NB4 (cell line): Measurements from ENCODE around the gene SH3GL2.

Source experiments
- CTCF ChIP-seq: IDR thresholded peaks from one replicate; pipeline ENCODE4 v1.5.1; 2012; ENCODE audit warnings: low read depth, low read length
- MAX ChIP-seq: IDR thresholded peaks from 2 replicates; pipeline ENCODE4 v1.6.1; 2011; ENCODE audit warnings: low read depth, low read length
- POLR2A ChIP-seq: IDR thresholded peaks from 2 replicates; pipeline ENCODE4 v1.6.1; 2011; ENCODE audit warnings: mild to moderate bottlenecking; ENCODE audit not compliant: insufficient read length; ENCODE audit errors: extremely low read depth

- TF ChIP-seq CTCF (no peak), POLR2A (no peak), MAX (no peak)
These were observed 163.2 kb downstream of the SH3GL2 start for GRCh38 chr9:17742067-17742466.
